ENCODE data around the gene NSMF. TPM values are rescaled to one million over a fixed set of nuclear protein-coding genes. Genes with fewer than 3 reads are reported as not detected.

Gene NSMF
- total and polyA plus RNA-seq, 2 of the 8 experiments (the other 6 are each of a cell fraction or from before 2014, with no cell fraction given): 56.7 to 65.1 TPM

DNA sequence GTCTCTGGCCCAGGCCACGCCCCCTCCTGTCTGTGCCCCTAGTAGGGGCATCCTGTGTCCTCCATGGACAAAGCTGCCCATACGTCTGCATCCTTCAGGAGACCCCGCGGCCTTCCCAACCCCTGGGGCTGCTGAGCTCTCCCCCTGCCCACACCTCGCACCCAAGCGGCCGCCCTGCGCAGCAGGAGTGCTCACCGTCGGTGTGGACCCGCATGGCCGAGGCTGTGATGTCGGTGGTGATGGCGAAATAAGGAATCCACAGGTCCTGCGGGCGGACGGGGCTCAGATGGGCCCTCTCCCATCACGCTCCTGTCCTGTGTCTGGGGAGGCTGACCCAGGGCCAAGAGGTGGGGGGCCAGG lies 4.8 kb upstream of the NSMF start (continued):
- TF ChIP-seq BRCA1 (IDR thresholded peaks at IDR 0.05; ENCODE audit: low read depth, low read length) (no peak), SAP30 (IDR thresholded peaks at IDR 0.05; ENCODE audit: insufficient read depth, insufficient replicate concordance, low read length) (no peak)
- TF ChIP-seq, protein P1, sequence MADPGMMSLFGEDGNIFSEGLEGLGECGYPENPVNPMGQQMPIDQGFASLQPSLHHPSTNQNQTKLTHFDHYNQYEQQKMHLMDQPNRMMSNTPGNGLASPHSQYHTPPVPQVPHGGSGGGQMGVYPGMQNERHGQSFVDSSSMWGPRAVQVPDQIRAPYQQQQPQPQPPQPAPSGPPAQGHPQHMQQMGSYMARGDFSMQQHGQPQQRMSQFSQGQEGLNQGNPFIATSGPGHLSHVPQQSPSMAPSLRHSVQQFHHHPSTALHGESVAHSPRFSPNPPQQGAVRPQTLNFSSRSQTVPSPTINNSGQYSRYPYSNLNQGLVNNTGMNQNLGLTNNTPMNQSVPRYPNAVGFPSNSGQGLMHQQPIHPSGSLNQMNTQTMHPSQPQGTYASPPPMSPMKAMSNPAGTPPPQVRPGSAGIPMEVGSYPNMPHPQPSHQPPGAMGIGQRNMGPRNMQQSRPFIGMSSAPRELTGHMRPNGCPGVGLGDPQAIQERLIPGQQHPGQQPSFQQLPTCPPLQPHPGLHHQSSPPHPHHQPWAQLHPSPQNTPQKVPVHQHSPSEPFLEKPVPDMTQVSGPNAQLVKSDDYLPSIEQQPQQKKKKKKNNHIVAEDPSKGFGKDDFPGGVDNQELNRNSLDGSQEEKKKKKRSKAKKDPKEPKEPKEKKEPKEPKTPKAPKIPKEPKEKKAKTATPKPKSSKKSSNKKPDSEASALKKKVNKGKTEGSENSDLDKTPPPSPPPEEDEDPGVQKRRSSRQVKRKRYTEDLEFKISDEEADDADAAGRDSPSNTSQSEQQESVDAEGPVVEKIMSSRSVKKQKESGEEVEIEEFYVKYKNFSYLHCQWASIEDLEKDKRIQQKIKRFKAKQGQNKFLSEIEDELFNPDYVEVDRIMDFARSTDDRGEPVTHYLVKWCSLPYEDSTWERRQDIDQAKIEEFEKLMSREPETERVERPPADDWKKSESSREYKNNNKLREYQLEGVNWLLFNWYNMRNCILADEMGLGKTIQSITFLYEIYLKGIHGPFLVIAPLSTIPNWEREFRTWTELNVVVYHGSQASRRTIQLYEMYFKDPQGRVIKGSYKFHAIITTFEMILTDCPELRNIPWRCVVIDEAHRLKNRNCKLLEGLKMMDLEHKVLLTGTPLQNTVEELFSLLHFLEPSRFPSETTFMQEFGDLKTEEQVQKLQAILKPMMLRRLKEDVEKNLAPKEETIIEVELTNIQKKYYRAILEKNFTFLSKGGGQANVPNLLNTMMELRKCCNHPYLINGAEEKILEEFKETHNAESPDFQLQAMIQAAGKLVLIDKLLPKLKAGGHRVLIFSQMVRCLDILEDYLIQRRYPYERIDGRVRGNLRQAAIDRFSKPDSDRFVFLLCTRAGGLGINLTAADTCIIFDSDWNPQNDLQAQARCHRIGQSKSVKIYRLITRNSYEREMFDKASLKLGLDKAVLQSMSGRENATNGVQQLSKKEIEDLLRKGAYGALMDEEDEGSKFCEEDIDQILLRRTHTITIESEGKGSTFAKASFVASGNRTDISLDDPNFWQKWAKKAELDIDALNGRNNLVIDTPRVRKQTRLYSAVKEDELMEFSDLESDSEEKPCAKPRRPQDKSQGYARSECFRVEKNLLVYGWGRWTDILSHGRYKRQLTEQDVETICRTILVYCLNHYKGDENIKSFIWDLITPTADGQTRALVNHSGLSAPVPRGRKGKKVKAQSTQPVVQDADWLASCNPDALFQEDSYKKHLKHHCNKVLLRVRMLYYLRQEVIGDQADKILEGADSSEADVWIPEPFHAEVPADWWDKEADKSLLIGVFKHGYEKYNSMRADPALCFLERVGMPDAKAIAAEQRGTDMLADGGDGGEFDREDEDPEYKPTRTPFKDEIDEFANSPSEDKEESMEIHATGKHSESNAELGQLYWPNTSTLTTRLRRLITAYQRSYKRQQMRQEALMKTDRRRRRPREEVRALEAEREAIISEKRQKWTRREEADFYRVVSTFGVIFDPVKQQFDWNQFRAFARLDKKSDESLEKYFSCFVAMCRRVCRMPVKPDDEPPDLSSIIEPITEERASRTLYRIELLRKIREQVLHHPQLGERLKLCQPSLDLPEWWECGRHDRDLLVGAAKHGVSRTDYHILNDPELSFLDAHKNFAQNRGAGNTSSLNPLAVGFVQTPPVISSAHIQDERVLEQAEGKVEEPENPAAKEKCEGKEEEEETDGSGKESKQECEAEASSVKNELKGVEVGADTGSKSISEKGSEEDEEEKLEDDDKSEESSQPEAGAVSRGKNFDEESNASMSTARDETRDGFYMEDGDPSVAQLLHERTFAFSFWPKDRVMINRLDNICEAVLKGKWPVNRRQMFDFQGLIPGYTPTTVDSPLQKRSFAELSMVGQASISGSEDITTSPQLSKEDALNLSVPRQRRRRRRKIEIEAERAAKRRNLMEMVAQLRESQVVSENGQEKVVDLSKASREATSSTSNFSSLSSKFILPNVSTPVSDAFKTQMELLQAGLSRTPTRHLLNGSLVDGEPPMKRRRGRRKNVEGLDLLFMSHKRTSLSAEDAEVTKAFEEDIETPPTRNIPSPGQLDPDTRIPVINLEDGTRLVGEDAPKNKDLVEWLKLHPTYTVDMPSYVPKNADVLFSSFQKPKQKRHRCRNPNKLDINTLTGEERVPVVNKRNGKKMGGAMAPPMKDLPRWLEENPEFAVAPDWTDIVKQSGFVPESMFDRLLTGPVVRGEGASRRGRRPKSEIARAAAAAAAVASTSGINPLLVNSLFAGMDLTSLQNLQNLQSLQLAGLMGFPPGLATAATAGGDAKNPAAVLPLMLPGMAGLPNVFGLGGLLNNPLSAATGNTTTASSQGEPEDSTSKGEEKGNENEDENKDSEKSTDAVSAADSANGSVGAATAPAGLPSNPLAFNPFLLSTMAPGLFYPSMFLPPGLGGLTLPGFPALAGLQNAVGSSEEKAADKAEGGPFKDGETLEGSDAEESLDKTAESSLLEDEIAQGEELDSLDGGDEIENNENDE (IDR thresholded peaks at IDR 0.05; ENCODE audit: insufficient replicate concordance, low read length): no peak

Measured in H1 (cell line).